ENCODE data around the gene ADPRHL1. TPM values are rescaled to one million over a fixed set of nuclear protein-coding genes. Genes with fewer than 3 reads are reported as not detected.

Gene ADPRHL1
- total and polyA plus RNA-seq, 2 donors (not counting 1 experiment from before 2014, with no cell fraction given): 0.28 to 1.3 TPM

DNA sequence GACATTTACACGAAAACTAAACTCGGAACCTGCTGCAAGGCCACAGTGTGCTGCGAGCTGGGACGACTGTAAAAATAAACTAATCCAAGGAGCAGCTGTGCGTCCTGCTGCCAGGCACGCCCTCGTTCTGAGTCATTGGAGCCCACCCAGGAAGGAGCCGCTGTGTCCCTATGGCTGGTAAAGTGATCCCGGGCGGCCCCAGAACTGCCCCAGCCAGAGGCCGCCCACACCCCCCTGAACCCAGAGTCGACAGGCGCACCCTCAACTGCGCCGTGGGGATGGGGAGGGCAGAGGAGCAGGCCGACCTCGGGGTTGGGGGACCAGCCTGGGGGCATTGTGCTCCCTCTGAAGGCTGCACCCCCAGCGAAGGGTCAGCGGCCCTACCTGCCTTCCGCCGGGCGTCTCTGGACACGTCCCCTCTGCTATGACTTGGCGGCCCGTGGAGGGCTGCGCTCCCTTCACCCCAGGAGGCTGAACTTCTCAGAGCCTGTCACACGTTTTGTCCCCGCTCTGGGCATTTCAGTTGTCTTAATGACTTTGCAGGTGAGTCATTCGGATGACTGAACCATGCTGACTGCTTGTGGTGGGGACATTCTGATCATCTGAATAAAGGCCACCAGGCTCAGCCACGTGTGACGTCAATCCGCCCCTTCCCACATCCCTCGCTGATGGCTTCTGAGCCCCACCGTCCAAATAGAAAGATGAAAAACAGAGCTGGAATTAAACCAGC, 42.7 kb downstream of the ADPRHL1 start:
- Histone ChIP-seq H3K9ac (ENCODE audit: low read length) (no peak overlapping the region), H3K4me2 (replicated peaks; ENCODE audit: low read depth, low read length, poor library complexity, severe bottlenecking) (peak overlapping the region; percentile 26)
- intact Hi-C loops (cut with micrococcal nuclease): no loop called here

DNA sequence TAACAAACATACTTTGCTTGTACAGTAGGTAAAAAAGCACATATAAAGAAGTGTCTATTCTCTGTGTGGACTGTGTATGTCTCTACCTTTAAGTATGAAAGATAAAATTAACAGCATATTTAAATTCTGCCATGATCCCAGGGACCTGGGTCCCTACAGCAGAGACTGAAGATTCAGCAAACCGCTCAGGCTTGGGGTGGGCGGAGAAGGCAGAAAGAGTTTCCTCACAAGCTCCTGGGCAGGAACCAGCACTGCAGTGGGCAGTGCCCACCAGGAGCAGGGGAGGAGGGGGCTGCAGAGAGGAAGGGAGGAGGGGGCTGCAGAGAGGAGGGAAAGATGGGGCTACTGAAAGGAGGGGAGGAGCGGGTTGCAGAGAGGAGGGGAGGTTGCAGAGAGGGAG, 44.7 kb downstream of the ADPRHL1 start:
- Histone ChIP-seq H3K9me3 (ENCODE audit: control extremely low read depth in 1 of 3, control insufficient read depth in 2 of 3, insufficient read depth in 1 of 3, low read length in 2 of 3) (peaks cover 0 to 65% (median 15%) of the 10 kb centered on the region in 3 donors), H3K79me2 (ENCODE audit: control insufficient read depth, insufficient read depth, low read length) (no peaks in the 10 kb centered on the region), H3K27ac (ENCODE audit: low read length in 2 of 2) (no peak overlapping the region), H3K4me1 (ENCODE audit: control insufficient read depth in 2 of 2, insufficient read depth in 2 of 2, low read length in 2 of 2) (peaks cover 16 to 38% of the 10 kb centered on the region in 2 donors), H2AFZ (ENCODE audit: insufficient read depth, low read depth, low read length, poor library complexity, severe bottlenecking) (no peak overlapping the region), H3K4me2 (replicated peaks; ENCODE audit: low read depth, low read length, poor library complexity, severe bottlenecking) (no peak overlapping the region), H3K9ac (ENCODE audit: low read length) (no peak overlapping the region), H4K20me1 (ENCODE audit: control insufficient read depth, insufficient read depth, low read length, poor library complexity, severe bottlenecking) (no peaks in the 10 kb centered on the region), H3K36me3 (replicated peaks in 1 of 2; ENCODE audit: control extremely low read depth in 1 of 2, control insufficient read depth in 1 of 2, extremely low read depth in 1 of 2, insufficient read depth in 2 of 2, low read length in 1 of 2) (no peaks in the 10 kb centered on the region), H3K27me3 (replicated peaks in 1 of 4; ENCODE audit: control extremely low read depth in 1 of 4, control insufficient read depth in 3 of 4, insufficient read depth in 4 of 4, low read length in 3 of 4) (peaks cover 0 to 2% (median 0%) of the 10 kb centered on the region in 4 experiments), H3K4me3 (ENCODE audit: control extremely low read depth in 1 of 5, extremely low read depth in 1 of 5, insufficient read depth in 1 of 5, low read depth in 2 of 5, low read length in 4 of 5) (no peak overlapping the region)
- intact Hi-C loops (cut with micrococcal nuclease): no loop called here
- Mint-ChIP-seq H3K27ac (no peak overlapping the region), H3K4me1 (peaks cover 27% of the 10 kb centered on the region), H3K4me3 (no peak overlapping the region), H3K27me3 (no peaks in the 10 kb centered on the region), H3K9me3 (ENCODE audit: insufficient read depth) (no peaks in the 10 kb centered on the region)
- DNase-seq (no peak), ATAC-seq (ENCODE audit: low read depth) (no peak)
- POLR2A ChIA-PET: interaction anchor here (0.5 kb wide), 1 partner anchor 37 kb away, joined by 6 read pairs; no protein-coding TSS in a partner anchor
- CTCF ChIA-PET: no interaction called here
- TF ChIP-seq, protein P1, sequence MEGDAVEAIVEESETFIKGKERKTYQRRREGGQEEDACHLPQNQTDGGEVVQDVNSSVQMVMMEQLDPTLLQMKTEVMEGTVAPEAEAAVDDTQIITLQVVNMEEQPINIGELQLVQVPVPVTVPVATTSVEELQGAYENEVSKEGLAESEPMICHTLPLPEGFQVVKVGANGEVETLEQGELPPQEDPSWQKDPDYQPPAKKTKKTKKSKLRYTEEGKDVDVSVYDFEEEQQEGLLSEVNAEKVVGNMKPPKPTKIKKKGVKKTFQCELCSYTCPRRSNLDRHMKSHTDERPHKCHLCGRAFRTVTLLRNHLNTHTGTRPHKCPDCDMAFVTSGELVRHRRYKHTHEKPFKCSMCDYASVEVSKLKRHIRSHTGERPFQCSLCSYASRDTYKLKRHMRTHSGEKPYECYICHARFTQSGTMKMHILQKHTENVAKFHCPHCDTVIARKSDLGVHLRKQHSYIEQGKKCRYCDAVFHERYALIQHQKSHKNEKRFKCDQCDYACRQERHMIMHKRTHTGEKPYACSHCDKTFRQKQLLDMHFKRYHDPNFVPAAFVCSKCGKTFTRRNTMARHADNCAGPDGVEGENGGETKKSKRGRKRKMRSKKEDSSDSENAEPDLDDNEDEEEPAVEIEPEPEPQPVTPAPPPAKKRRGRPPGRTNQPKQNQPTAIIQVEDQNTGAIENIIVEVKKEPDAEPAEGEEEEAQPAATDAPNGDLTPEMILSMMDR (IDR thresholded peaks at IDR 0.05): no peak
- TF ChIP-seq EZH2 (IDR thresholded peaks at IDR 0.05; ENCODE audit: borderline replicate concordance, insufficient read depth, low read depth, low read length, poor library complexity, severe bottlenecking): no peak
- 94% methylated on average over 2 of the region's 3 CpGs for WGBS (ENCODE audit: insufficient coverage)

More for the DNA sequence above, 42.7 kb downstream of the ADPRHL1 start:
- CTCF ChIA-PET: no interaction called here
- POLR2A ChIA-PET: no interaction called here
- Mint-ChIP-seq H3K9me3 (ENCODE audit: insufficient read depth) (no peaks in the 10 kb centered on the region), H3K4me3 (peak overlapping the region; percentile 18), H3K4me1 (peaks cover 27% of the 10 kb centered on the region), H3K27me3 (no peaks in the 10 kb centered on the region), H3K27ac (peak overlapping the region; percentile 58)
- H2AFZ ChIP-seq (ENCODE audit: insufficient read depth, low read depth, low read length, poor library complexity, severe bottlenecking): no peak overlapping the region
- H3K79me2 ChIP-seq (ENCODE audit: control insufficient read depth, insufficient read depth, low read length): no peaks in the 10 kb centered on the region
- WGBS (ENCODE audit: insufficient coverage): 90% methylated on average over 34 of the region's 34 CpGs
- no peaks in the 10 kb centered on the region for H3K36me3 ChIP-seq (replicated peaks in 1 of 2; ENCODE audit: control extremely low read depth in 1 of 2, control insufficient read depth in 1 of 2, extremely low read depth in 1 of 2, insufficient read depth in 2 of 2, low read length in 1 of 2)
- H4K20me1 ChIP-seq (ENCODE audit: control insufficient read depth, insufficient read depth, low read length, poor library complexity, severe bottlenecking): no peaks in the 10 kb centered on the region
- no peak overlapping the region for H3K4me3 ChIP-seq (ENCODE audit: control extremely low read depth in 1 of 5, extremely low read depth in 1 of 5, insufficient read depth in 1 of 5, low read depth in 2 of 5, low read length in 4 of 5)
- H3K4me1 ChIP-seq (ENCODE audit: control insufficient read depth in 2 of 2, insufficient read depth in 2 of 2, low read length in 2 of 2): peaks cover 16 to 38% of the 10 kb centered on the region in 2 donors
- ATAC-seq (ENCODE audit: low read depth) (no peak), DNase-seq (no peak)
- H3K9me3 ChIP-seq (ENCODE audit: control extremely low read depth in 1 of 3, control insufficient read depth in 2 of 3, insufficient read depth in 1 of 3, low read length in 2 of 3): peaks cover 0 to 69% (median 15%) of the 10 kb centered on the region in 3 donors
- no peak for TF ChIP-seq EZH2 (IDR thresholded peaks at IDR 0.05; ENCODE audit: borderline replicate concordance, insufficient read depth, low read depth, low read length, poor library complexity, severe bottlenecking)
- TF ChIP-seq, protein P1 (IDR thresholded peaks at IDR 0.05): no peak
- H3K27me3 ChIP-seq (replicated peaks in 1 of 4; ENCODE audit: control extremely low read depth in 1 of 4, control insufficient read depth in 3 of 4, insufficient read depth in 4 of 4, low read length in 3 of 4): peaks cover 0 to 2% (median 0%) of the 10 kb centered on the region in 4 experiments
- no peak overlapping the region for H3K27ac ChIP-seq (ENCODE audit: low read length in 2 of 2)
